GM18867 (cell line): ENCODE data around the gene MOCS3.

Experiments used
- ATAC-seq: cut with Tn5 transposase; IDR thresholded peaks from one replicate; pipeline ENCODE4 v1.9.1; 2021; ENCODE audit warnings: mild to moderate bottlenecking, moderate library complexity; ENCODE audit not compliant: unreplicated experiment

Gene MOCS3

DNA sequence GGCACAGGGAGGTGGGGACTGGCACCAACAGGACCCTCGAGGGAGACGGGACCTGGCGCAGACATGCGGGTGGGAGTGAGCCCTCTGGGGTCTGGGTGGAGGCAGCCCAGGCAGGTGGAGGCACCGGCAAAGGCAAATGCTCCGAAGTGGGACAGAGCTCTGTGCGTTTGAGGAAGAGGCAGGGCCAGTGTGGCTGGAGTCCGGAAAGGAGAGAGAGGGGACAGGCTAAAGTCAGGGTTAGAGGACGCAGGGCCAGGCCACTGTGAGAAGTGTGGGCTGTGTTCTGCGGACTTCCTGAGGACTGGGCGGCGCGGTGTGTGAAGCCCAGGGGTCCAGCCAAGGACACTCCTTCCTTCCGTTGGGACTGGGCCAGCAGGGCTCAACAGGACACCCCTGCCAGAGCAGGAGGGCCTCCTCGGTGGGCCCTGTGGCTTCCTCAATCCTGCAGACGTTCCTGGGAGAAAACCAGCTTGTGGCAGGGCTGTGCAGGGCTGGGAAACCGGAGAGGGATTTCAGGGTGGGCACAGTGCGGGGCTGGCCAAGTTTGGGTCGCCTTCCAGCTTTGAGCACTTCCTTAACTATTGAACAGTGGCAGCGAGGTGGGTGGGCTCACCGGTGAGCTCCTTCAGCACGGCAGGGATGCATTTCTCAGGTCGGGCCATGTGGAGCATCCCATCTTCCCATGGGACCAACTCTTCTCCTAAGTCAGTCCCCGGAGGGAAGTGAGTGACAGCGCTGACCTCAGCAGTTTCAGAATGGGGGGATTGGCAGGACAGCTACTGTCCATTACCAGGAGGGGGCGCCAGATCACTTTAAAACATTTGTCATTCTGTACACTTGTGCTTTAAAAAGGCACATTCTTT lies 22.5 kb downstream of the MOCS3 start:
- no peak for ATAC-seq

GRCh38 chr20:50981714-50982048 lies 23.1 kb downstream of the MOCS3 start:
- ATAC-seq = no peak

DNA sequence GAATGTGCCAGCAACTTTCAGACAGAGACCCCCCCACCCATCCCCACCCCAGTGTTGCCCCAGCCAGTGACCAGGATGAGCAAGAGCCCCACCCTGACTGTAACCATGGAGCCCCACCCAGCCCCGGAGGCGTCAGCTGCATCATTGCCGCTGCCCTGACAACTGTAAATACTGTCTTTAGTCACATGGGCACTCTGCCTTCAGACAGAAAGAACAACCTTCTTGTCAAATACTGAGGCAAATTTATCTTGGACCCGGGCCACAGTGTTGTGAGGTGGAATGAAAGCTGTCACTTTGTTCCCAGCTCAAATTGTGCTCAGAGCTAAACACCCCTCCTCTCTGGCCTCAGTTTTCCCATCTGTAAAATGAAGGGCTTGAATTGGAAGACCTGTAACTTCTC lies 23.7 kb downstream of the MOCS3 start:
- no peak for ATAC-seq

DNA sequence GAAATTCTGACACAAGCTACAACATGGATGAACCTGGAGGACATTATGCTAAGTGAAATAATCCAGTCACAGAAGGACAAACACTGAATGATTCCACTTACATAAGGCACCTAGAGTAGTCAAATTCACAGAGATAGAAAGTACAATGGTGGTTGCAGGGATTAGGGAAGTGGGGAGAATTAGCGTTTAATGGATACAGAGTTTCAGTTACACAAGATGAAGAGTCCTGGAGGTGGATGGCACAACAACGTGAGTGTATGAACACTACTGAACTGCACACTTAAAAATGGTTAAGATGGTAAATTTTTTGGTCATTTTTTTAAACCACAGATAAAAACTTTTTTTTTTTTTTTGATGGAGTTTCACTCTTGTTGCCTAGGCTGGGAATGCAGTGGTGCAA lies 24.7 kb downstream of the MOCS3 start:
- no peak for ATAC-seq

DNA sequence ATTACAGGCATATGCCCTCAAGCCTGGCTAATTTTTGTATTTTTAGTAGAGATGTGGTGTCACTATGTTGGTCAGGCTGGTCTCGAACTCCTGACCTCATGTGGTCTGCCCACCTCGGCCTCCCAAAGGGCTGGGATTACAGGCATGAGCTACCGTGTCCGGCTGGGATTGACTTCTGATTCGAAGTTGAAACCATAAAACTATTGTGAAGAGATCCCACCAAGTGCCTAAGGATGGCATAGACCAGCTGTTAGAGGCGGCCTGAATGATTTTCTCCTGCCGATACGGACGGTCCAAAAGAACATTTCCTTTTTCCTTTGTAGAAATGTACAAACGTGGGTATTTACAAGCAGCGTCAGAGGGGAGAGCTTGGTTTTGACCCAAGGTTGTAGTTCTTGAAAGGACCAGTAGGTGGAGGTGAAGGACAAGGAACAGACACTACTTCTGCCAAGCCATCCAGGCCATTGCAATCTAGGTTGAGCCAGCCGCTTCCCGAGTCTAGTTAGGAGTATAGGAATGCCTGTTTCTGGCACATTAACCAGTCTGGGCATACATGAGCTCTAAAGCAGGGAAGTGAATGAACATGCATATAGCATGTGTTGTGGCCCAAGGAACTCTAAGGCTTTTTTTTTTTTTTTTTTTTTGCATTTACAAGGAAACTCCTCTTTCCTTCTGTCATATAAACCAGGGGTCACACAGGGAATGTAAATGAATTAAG lies 29.0 kb downstream of the MOCS3 start:
- peak; percentile 52 for ATAC-seq

DNA sequence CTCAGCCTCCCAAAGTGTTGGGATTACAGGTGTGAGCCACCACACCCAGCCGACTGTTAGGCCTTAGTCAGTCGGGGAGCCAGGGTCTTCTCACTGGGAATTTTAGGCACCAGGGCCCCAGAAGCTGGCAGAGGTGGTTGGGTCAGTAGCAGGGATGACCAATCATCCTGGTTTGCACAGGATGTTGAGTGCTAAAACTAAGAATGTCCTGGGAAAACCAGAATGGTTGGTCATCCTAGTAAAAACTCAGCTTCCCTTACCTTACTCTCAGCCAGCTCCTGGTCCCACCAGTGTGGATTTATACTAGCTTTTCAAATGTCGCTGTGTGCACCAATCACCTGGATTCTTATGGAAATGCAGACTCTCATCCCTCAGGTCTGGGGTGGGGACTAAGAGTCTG lies 32.5 kb downstream of the MOCS3 start:
- ATAC-seq = no peak

DNA sequence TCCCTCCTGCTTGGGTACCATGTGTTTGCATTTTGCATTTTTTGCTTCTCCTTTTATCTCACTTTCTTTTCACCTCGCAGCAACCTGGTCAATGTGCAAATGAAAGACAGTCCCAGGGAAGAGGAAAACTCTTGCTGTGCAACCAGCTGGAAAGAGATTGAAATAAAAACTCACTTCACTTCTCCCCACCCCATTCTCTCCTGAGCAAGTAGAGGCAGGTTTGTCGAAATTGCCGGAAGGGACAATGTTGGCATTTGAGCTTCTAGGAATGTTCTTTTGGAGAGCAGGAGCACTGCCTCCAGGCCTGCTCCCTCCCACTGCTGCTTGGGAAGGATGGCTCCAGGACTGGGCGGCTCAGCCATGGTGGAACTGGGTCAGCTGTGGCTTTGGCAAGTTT lies 33.7 kb downstream of the MOCS3 start:
- no peak for ATAC-seq

DNA sequence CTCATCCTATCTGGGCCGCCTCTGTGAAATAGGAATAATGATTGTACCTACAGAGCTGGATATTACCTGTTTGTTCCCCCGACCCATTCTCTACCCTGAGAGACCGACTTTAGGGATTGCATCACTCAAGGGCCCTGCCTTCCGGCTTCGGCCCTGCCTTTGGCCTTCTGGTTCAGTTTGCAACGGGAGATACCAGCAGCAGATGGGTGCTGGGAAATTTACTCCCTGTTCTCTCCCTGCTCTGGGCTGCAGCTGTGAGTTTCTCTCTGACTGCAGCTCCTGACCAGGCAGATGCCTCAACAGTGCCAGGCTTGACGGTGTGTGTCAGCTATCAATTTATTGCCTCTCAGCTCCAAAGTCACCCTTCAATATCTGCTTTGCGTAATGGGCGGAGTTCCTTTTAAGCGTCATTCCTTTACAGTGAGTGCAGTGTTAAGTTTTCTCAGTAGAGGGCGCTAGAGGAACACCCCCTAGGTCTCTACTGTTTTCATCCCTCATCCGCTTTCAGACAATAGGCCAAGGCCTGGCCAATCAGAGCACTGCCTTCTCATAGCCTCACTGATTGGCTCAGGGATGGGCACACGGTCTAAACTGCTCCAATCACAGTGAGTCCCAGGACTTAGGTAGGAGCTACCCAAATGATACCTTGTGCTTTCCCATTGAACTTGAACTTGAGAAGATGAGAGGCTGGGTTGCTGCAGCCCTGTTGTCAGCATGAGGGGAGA lies 34.3 kb downstream of the MOCS3 start:
- peak; percentile 75 for ATAC-seq

GRCh38 chr20:50993876-50994275 lies 35.3 kb downstream of the MOCS3 start:
- ATAC-seq = no peak

- ATAC-seq = no peak
These were observed 36.9 kb downstream of the MOCS3 start for GRCh38 chr20:50995506-50995905.

- no peak for ATAC-seq
These were observed 38.6 kb downstream of the MOCS3 start for GRCh38 chr20:50996901-50997865.

GRCh38 chr20:50999355-50999754 lies 40.7 kb downstream of the MOCS3 start:
- ATAC-seq = no peak

DNA sequence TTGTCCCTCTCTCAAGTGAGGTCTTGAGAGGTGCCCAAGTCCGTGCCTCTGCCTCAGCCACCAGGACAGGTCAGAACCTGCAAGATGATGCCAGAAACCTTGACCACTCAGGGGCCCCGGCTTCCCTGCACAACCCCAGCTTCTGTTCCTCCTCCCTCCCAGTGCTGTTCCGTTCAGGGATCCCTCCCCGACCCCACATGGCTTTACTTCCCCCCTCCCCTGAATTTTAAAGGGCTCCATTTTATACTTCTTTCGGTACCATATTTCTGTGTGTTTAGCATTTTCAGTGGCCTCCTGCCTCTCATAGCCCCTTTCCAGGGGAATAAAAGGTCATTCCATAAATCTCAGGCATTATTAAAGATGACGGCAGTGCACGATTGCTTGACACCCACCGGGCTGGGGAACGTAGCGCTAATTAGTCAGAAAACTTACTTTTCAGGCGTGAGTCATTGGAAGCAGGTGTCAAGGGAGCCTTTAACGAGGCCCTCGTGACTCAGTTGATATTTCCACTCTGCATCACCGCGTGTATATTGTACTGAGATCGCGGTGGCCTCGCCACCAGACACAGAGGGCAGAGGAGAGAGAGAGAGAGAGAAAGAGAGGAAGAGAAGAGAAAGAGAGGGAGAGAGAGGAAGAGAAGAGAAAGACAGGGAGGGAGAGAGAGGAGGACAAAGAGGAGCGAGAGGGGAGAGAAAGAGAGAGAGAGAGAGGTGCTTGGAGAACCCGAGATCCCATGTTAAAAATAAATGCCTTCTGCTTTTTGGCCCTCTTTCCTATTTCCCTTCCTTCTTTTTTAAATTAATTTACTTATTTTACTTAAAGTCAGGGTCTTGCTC lies 43.0 kb downstream of the MOCS3 start:
- no peak for ATAC-seq

- no peak for ATAC-seq
These were observed 44.0 kb downstream of the MOCS3 start for GRCh38 chr20:51002633-51003032.

- no peak for ATAC-seq
These were observed 45.1 kb downstream of the MOCS3 start for GRCh38 chr20:51003753-51004152.

GRCh38 chr20:51004305-51004727 lies 45.7 kb downstream of the MOCS3 start:
- no peak for ATAC-seq

DNA sequence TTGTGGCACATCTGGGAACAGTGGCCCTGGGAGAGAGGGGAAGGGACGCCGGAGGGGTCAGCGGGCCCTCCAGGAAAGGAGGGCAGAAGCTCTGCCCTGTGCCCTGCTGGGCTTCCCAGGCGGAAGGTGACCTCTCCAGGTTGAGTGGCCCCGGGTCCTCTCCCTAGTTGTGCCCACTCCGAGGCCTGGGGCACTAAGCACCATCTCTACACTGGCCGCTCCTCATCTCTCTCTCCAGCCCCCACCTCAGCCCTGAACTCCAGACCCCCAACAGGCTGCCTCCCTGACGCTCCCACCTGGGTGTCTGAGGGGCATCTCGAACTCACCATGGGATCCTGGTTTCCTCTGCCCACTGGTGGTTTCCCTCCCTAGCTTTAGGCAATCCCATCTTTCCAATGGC lies 46.2 kb downstream of the MOCS3 start:
- no peak for ATAC-seq

DNA sequence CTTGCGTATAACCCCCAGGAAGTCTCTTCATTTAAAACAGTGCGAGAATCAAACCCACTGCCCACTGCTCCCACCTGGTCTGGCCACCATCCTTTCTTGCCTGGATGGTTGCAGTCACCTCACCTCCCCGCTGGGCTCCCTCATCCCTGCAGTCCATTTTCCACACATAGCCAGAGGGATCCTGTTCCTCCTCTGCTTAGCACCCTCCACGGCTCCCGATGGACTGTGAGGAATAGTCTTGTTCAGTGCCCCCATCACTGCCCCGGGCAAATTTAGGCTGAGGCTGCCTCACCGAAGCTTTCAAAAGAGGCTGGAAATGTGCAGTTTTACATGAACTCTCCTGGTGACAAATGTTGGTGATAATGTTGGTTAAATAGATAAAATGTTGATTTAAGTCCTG lies 46.6 kb downstream of the MOCS3 start:
- ATAC-seq = no peak

DNA sequence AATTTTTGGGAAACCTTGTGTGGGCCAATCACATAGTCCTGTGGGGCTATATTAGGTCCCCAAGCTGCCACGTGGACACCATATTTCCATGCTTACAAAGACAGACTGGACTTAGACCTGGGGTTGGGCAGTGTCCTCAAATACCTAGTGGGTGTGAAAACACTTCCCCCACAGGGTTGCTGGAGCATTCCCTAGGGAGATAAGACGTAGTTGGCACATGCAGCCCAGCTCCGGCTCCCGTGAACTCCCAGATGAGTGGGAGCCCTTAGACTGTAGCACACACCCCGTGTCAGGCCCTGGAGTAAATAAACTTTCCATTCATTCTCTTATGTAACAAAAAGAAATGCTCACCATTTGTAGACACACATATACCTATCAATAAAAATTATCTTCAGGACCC lies 50.1 kb downstream of the MOCS3 start:
- no peak for ATAC-seq
